GM18507 (cell line): ENCODE data around the gene TMEM150B.

Source experiments
- DNase-seq: peaks from one replicate; pipeline ENCODE4 v3.0.0; 2011; ENCODE audit warnings: low read depth; ENCODE audit not compliant: insufficient read length; ENCODE audit errors: extremely low spot score
- FAIRE-seq: peaks from 2 replicates; lab custom pipeline; 2011; peaks lifted over from hg19 to GRCh38; lab: Jason Lieb, UNC

Gene TMEM150B

GRCh38 chr19:55283548-55284377 lies 41.4 kb downstream of the TMEM150B start, which contains the start of gene BRSK1:
TSS of gene BRSK1 (plus strand) at chr19:55283997. CDS start at chr19:55284443, 446 bp downstream.
- no peak for DNase-seq

DNA sequence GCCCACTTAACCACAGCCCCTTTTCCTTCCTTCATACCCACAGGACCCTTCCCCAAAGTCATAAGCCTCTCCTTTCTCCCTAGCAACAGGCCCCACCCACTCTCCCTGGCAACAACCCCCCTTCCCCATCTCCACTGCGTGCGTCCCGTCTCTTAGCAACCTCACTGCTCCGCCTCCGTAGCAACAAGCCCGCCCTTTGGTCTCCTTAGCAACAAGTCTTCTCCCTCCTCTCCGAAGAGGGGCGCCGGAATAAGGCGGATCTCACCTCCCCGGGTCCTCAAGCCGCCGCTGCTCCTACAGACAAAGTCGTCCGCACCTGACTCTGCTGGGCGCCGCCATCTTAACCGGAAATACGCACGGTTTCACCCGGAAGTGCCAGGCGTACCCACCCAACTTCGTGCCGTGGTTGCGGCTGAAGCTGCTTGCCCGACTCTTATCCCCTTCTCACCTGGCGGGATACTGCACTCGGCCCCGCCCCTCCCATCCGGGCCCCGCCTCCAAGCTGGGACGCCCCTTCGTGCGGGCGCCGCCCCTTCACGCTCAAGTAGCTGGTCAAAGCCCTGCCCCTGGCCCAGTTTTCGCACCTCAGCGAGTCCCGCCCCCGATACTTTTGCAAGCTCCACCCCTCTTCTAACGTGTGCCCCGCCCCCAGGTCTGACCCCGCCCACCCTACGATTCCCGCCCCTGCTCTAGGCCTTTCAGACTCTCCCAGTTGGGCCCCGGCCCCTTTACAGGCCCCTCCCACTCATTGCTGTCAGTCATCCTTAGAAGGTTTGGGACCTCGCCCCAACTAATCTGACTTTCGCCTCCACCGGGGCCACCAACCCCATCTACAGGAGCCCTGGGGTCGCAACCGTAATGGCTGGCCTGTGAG lies 45.1 kb downstream of the TMEM150B start, which contains the start of gene HSPBP1:
HSPBP1 (minus strand) TSS at position 341 of the 874 bp plus-strand sequence. CDS start 502 bp downstream, outside the sequence.
- peak; percentile 75 for DNase-seq
- peak; percentile 98 for FAIRE-seq

More at GRCh38 chr19:55283548-55284377, 41.4 kb downstream of the TMEM150B start, which contains the start of gene BRSK1:
- no peak for FAIRE-seq

- FAIRE-seq (no peak), DNase-seq (no peak)
Measured at GRCh38 chr19:55279340-55279739, 45.8 kb downstream of the TMEM150B start.

DNA sequence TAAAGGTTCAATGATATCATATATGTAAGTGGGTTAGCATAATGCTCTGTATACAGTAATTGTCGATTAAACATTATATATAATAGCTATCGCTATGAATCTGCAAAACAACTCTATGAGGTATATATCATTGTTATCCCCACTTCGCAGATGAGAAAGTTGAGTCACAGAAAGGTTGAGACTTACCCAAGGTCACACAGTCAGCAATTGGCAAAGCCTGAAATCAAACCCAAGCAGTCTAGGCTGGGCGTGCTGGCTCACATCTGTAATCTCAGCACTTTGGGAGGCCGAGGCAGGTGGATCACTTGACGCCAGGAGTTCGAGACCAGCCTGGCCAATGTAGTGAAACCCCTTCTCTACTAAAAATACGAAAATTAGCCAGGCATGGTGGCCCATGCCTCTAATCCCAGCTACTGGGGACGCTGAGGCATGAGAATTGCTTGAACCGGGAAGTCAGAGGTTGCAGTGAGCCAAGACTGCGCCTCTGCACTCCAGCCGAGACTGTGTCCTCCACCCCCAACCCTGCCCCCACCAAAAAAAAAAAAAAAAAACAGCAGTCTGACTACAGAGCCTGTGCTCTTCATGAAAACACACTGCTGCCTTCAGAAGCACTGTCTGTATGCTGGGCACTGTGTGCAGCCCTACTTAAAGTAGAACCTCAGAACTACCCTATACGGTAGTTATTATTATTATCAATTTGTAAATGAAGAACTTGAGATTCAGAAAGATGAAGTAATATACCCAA lies 46.6 kb downstream of the TMEM150B start:
- DNase-seq (no peak), FAIRE-seq (no peak)

GRCh38 chr19:55277494-55277893 lies 47.6 kb downstream of the TMEM150B start:
- DNase-seq = no peak

DNA sequence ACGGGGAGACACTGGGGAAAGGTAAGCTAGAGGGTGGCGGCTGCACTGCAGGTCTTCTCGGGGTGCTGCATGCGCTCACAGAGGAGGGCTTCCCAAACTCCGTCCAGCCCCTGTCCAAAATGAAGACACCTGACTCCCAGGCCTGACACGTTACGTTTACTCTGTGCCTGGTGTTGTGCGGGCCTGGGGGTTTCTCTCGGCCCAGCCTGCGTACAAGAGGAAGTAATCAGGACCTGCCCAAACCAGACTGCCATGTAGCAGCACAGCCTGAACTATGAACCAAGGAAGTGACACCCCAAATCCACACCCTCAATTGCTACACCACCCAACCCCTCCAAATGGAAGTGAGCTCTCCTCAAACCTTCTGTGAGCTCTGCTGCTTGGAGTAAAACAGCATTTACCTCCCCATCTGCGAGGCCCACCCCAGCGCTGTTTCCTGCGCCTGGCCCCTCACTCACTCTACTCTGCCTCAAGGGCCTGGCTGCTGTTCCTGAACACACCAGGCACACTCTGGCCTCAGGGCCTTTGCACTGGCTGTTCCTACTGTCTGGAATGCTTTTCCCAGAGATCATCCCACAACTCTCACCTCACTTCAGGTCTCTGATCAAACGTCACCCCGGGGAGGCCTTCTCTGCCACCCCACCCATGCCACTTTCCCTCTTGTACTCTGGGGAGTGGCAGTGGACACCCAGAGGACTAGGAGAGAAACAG lies 48.3 kb downstream of the TMEM150B start:
- FAIRE-seq = peak; percentile 18
- no peak for DNase-seq

More at GRCh38 chr19:55277494-55277893, 47.6 kb downstream of the TMEM150B start:
- FAIRE-seq = no peak

DNA sequence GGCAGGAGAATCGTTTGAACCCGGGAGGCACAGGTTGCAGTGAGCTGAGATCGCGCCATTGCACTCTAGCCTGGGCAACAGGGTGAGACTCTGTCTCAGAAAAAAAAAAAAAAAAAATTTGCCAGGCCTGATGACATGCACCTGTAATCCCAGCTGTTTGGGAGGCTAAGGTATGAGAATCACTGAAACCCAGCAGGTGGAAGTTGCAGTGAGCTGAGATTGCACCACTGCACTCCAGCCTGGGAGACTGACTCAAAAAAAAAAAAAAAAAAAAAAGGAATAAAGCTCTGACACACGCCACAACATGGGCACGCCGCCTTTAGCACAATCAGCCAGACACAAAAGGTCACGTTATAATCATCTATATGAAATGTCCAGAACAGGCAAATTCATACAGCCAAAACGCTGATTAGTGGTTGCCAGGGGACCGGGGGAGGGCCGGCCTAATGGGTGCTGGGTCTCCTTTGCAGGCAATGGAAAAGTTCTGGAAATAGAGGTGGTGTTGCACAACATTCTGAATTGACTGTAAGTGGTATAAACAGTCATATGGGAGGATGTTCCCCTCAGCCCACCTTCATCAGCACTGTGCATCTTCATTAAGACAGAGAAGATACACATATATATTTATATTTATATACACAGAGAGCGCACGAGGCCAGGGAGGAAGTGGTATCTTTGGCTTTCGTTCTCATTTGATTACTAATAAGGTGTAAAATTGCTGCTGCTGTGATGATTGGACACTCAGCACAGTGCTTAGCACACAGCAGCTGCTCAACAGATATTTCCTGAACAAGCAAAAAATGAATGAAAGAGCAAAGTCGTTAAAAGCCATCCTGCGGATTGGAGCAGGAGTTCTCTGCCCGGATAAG lies 49.1 kb downstream of the TMEM150B start:
- FAIRE-seq = peak; percentile 79

GRCh38 chr19:55273978-55274707 lies 51.0 kb downstream of the TMEM150B start:
- DNase-seq (no peak), FAIRE-seq (no peak)

More for the DNA sequence above, 49.1 kb downstream of the TMEM150B start:
- no peak for DNase-seq

DNA sequence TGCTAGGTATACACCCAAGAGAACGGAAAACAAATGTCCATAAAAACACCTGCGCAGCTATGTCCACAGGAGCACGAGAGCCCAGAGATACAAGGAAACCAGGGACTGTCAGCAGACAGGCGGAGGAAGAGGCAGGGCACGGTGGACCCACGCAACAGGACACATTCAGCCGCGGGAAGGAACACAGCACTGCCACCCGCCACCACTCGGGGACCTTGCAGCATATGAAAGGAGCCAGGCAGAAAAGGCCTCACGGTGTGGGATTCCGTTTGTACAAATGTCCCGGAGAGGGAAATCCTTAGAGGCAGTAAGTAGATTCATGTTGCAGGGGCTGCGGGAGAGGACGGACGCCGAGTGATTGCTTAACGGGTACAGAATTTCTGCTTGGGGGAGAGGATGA lies 53.0 kb downstream of the TMEM150B start:
- FAIRE-seq = no peak

GRCh38 chr19:55270172-55270942 lies 54.8 kb downstream of the TMEM150B start:
- no peak for FAIRE-seq
- DNase-seq = no peak

More for the DNA sequence above, 53.0 kb downstream of the TMEM150B start:
- no peak for DNase-seq

- no peak for DNase-seq
- FAIRE-seq = no peak
Measured at GRCh38 chr19:55269299-55269698, 55.8 kb downstream of the TMEM150B start.

GRCh38 chr19:55266840-55267239 lies 58.3 kb downstream of the TMEM150B start:
- FAIRE-seq (no peak), DNase-seq (no peak)

- DNase-seq (no peak), FAIRE-seq (no peak)
Measured at GRCh38 chr19:55266404-55266803, 58.7 kb downstream of the TMEM150B start.

DNA sequence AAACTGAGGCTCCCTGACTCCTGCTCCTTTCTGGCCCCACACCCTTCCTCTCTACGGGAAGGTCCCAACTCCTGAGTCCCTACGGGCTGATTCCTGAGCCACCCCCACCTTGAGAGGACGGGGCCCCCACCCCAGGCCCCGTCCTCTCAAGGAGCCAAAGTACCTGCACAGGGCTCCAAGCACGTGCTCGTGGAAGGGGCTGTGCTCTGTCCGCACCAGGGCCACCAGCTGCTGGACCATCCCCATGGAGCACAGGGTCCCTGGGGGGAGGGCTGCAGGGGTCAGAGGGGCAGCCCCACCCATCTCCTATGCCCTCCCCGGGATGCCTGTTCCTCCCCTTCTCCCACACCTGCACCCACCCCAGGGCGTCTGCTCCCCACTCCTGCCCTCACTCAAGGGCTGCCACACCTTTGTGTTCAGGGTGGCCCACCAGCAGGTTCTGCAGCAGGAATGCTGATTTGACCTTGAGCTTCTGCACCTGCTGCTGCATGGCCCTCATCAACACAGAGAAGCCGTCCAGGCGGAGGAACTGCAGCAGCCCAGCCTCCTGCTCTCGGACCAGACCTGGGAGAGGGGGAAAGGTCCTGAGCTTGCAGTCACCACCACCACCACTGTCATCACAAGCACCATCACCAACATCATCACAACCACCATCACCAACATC lies 59.3 kb downstream of the TMEM150B start:
- DNase-seq = no peak
- no peak for FAIRE-seq

DNA sequence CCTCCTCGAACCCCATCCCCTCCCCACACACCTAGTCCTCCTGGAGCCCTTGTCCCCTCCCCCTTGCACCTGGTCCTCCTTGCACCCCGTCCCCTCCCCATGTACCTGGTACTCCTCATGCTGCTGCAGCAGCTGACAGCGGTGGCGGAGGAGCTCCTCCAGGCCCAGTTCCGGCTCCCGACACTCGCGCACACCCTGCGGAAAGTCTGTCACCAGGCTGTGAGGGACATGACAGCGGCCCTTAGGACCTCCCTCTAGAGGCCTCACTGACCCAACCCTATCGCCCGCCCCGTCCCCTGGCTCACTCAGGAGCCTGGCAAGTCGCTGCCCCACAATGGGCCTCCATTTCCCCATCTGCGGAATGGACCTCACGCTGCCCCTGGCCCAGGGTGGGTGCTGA lies 60.0 kb downstream of the TMEM150B start:
- DNase-seq (no peak), FAIRE-seq (no peak)

GRCh38 chr19:55264531-55264930 lies 60.6 kb downstream of the TMEM150B start:
- FAIRE-seq (no peak), DNase-seq (no peak)
